H1 (cell line): ENCODE measurements around the gene SELENOI. TPM values are rescaled to one million over a fixed set of nuclear protein-coding genes. Genes with fewer than 3 reads are reported as not detected.

ENCODE experiments used
- CTCF ChIA-PET: fragments of 300-600 bp; sonication (Branson Sonifier 250); formaldehyde crosslinking; loops from one replicate; lab custom pipeline; 2021; ENCODE audit not compliant: partially characterized antibody; lab: Charles Lee
- POLR2A ChIA-PET: fragments of 300-600 bp; sonication (Branson Sonifier 250); formaldehyde crosslinking; loops from one replicate; lab custom pipeline; 2021; ENCODE audit warnings: inconsistent platforms; ENCODE audit not compliant: partially characterized antibody; lab: Charles Lee
- DNase-seq, 2 experiments: peaks; one replicate each; pipeline versions ENCODE4 v3.0.0 to v3.0.0-alpha.2; 2010 to 2022; ENCODE audit warnings: low spot score in 2 of 2, low read depth in 1 of 2, mixed read lengths in 1 of 2
- FAIRE-seq: peaks from 2 replicates; lab custom pipeline; 2011; peaks lifted over from hg19 to GRCh38; lab: Jason Lieb, UNC
- H2AFZ ChIP-seq: 2 replicates; pipeline ENCODE4 v1.8.1; 2012; ENCODE audit warnings: low read length, inconsistent platforms
- H2AK5ac ChIP-seq: 2 replicates; pipeline ENCODE4 v1.6.1; 2013; ENCODE audit warnings: low read depth, low read length
- H2BK120ac ChIP-seq: replicated peaks from 2 replicates; pipeline ENCODE3; 2013; ENCODE audit warnings: low read depth, low read length, inconsistent platforms
- H2BK12ac ChIP-seq: 2 replicates; pipeline ENCODE4 v1.6.1; 2013; ENCODE audit warnings: low read depth, low read length
- H2BK15ac ChIP-seq: 2 replicates; pipeline ENCODE4 v1.6.1; 2013; ENCODE audit warnings: low read length
- H2BK20ac ChIP-seq: 2 replicates; pipeline ENCODE4 v1.6.1; 2013; ENCODE audit warnings: low read length
- H2BK5ac ChIP-seq: 2 replicates; pipeline ENCODE4 v1.6.1; 2013; ENCODE audit warnings: low read depth, low read length
- H3K14ac ChIP-seq: 2 replicates; pipeline ENCODE4 v1.6.1; 2013; ENCODE audit warnings: inconsistent platforms; ENCODE audit not compliant: insufficient read length
- H3K18ac ChIP-seq: 2 replicates; pipeline ENCODE4 v1.6.1; 2013; ENCODE audit warnings: low read length; ENCODE audit errors: extremely low read depth
- H3K23ac ChIP-seq: 2 replicates; pipeline ENCODE4 v1.6.1; 2013; ENCODE audit warnings: inconsistent platforms; ENCODE audit not compliant: insufficient read length
- H3K23me2 ChIP-seq: 2 replicates; pipeline ENCODE4 v1.6.1; 2013; ENCODE audit warnings: low read depth, low read length
- H3K27ac ChIP-seq: 2 replicates; pipeline ENCODE4 v1.6.1; 2011; ENCODE audit warnings: low read depth, low read length, inconsistent platforms
- H3K27me3 ChIP-seq, 4 experiments: replicated peaks in 1 of 4; 1 replicate in 1 of 4; 2 replicates in 3 of 4; pipeline versions ENCODE4 v1.6.1 to v1.8.1; 2011 to 2013; ENCODE audit warnings: low read length in 3 of 4, mild to moderate bottlenecking in 3 of 4, inconsistent platforms in 2 of 4, mixed read lengths in 2 of 4, moderate library complexity in 1 of 4; ENCODE audit not compliant: control insufficient read depth in 3 of 4, insufficient read depth in 3 of 4; ENCODE audit errors: extremely low read depth in 1 of 4
- H3K36me3 ChIP-seq, 4 experiments: 2 replicates each; pipeline versions ENCODE4 v1.6.1 to v1.8.1; 2011 to 2013; ENCODE audit warnings: mild to moderate bottlenecking in 4 of 4, low read length in 3 of 4, moderate library complexity in 2 of 4, control low read depth in 1 of 4, inconsistent platforms in 1 of 4; ENCODE audit not compliant: insufficient read depth in 4 of 4, control insufficient read depth in 2 of 4
- H3K4ac ChIP-seq: replicated peaks from 2 replicates; pipeline ENCODE3; 2013; ENCODE audit warnings: low read length, low read depth, mixed read lengths, inconsistent platforms; ENCODE audit not compliant: insufficient read length
- H3K4me1 ChIP-seq, 4 experiments: replicated peaks in 1 of 4; 1 replicate in 1 of 4; 2 replicates in 3 of 4; pipeline versions ENCODE4 v1.6.1 to v1.8.1; 2011 to 2013; ENCODE audit warnings: low read length in 3 of 4, inconsistent platforms in 2 of 4, mixed read lengths in 1 of 4; ENCODE audit not compliant: insufficient read depth in 4 of 4, control insufficient read depth in 3 of 4
- H3K4me2 ChIP-seq, 2 experiments: 2 replicates each; pipeline versions ENCODE4 v1.6.1 to v1.8.1; 2011 to 2013; ENCODE audit warnings: low read depth in 2 of 2, low read length in 2 of 2, control low read depth in 1 of 2, inconsistent platforms in 1 of 2, mild to moderate bottlenecking in 1 of 2; ENCODE audit not compliant: insufficient read depth in 1 of 2
- H3K4me3 ChIP-seq, 4 experiments: fragments of 200-600, 300-600 bp in 1 of 4; sonication (generic), shearing (Covaris generic), sonication (Bioruptor Twin) in 1 of 4; 2 replicates each; pipeline versions ENCODE4 v1.5.1 to v1.8.1; 2011 to 2016; ENCODE audit warnings: low read length in 4 of 4, low read depth in 3 of 4, control low read depth in 2 of 4, inconsistent platforms in 2 of 4, mild to moderate bottlenecking in 2 of 4, mixed read lengths in 1 of 4, moderate library complexity in 1 of 4; ENCODE audit not compliant: insufficient read depth in 2 of 4; ENCODE audit errors: extremely low read depth in 1 of 4
- H3K56ac ChIP-seq: replicated peaks from 2 replicates; pipeline ENCODE3; 2013; ENCODE audit warnings: low read depth, mild to moderate bottlenecking, mixed read lengths, low read length, inconsistent platforms; ENCODE audit not compliant: insufficient read length
- H3K79me1 ChIP-seq: 2 replicates; pipeline ENCODE4 v1.6.1; 2013; ENCODE audit warnings: low read depth, low read length, control low read depth
- H3K79me2 ChIP-seq, 2 experiments: 2 replicates each; pipeline versions ENCODE4 v1.6.1 to v1.8.1; 2012 to 2013; ENCODE audit warnings: low read length in 2 of 2, mild to moderate bottlenecking in 2 of 2, inconsistent platforms in 1 of 2; ENCODE audit not compliant: insufficient read depth in 2 of 2, control insufficient read depth in 1 of 2
- H3K9ac ChIP-seq, 4 experiments: replicated peaks in 1 of 4; 1 replicate in 1 of 4; 2 replicates in 3 of 4; pipeline versions ENCODE4 v1.6.1 to v1.8.1; 2011 to 2013; ENCODE audit warnings: low read depth in 3 of 4, low read length in 3 of 4, control low read depth in 2 of 4, mild to moderate bottlenecking in 2 of 4, moderate library complexity in 2 of 4, inconsistent platforms in 1 of 4; ENCODE audit errors: extremely low read depth in 1 of 4
- H3K9me3 ChIP-seq, 2 experiments: 2 replicates each; pipeline versions ENCODE4 v1.6.1 to v1.8.1; 2012 to 2013; ENCODE audit warnings: mild to moderate bottlenecking in 2 of 2, moderate library complexity in 2 of 2, control low read depth in 1 of 2, inconsistent platforms in 1 of 2, low read depth in 1 of 2, low read length in 1 of 2, mixed read lengths in 1 of 2; ENCODE audit not compliant: insufficient read depth in 2 of 2
- H4K20me1 ChIP-seq, 2 experiments: replicated peaks in 1 of 2; 2 replicates each; pipeline versions ENCODE3 to v1.8.1; 2011 to 2013; ENCODE audit warnings: inconsistent platforms in 2 of 2, low read length in 2 of 2, mild to moderate bottlenecking in 1 of 2; ENCODE audit not compliant: insufficient read depth in 2 of 2, control insufficient read depth in 1 of 2
- H4K5ac ChIP-seq: 2 replicates; pipeline ENCODE4 v1.6.1; 2013; ENCODE audit warnings: low read length, low read depth, mixed read lengths, inconsistent platforms; ENCODE audit not compliant: insufficient read length
- H4K8ac ChIP-seq: 2 replicates; pipeline ENCODE4 v1.8.0; 2013; ENCODE audit warnings: mild to moderate bottlenecking, moderate library complexity, low read length, inconsistent platforms; ENCODE audit not compliant: insufficient read depth; ENCODE audit errors: extremely low read depth
- H4K91ac ChIP-seq: replicated peaks from 2 replicates; pipeline ENCODE3; 2013; ENCODE audit warnings: low read length, mixed read lengths, inconsistent platforms; ENCODE audit not compliant: insufficient read length
- CHD1 ChIP-seq: IDR thresholded peaks from 2 replicates; pipeline ENCODE4 v1.6.1; 2012; ENCODE audit warnings: low read depth, low read length, improper control_type of control experiment
- FOSL1 ChIP-seq: IDR thresholded peaks from 2 replicates; pipeline ENCODE4 v1.6.1; 2011; ENCODE audit warnings: mild to moderate bottlenecking, low read depth, low read length, moderate library complexity; ENCODE audit not compliant: insufficient read depth
- GTF2F1 ChIP-seq: IDR thresholded peaks from 2 replicates; pipeline ENCODE4 v1.6.1; 2012; ENCODE audit warnings: low read depth, low read length, improper control_type of control experiment, borderline replicate concordance
- JUN ChIP-seq: IDR thresholded peaks from 2 replicates; pipeline ENCODE4 v1.6.1; 2011; ENCODE audit warnings: low read depth, mild to moderate bottlenecking, improper control_type of control experiment, low read length
- JUND ChIP-seq: IDR thresholded peaks from 2 replicates; pipeline ENCODE4 v1.6.1; 2011; ENCODE audit warnings: mild to moderate bottlenecking, improper control_type of control experiment, low read length
- RFX5 ChIP-seq: IDR thresholded peaks from 2 replicates; pipeline ENCODE4 v1.6.1; 2011; ENCODE audit warnings: low read depth, low read length, improper control_type of control experiment, borderline replicate concordance
- SIN3A ChIP-seq, 2 experiments: IDR thresholded peaks in 1 of 2; conservative IDR thresholded peaks in 1 of 2; 2 replicates each; pipeline ENCODE4 v1.6.1; 2011 to 2012; ENCODE audit warnings: low read length in 2 of 2, improper control_type of control experiment in 1 of 2, low read depth in 1 of 2, mild to moderate bottlenecking in 1 of 2
- TBP ChIP-seq: IDR thresholded peaks from 2 replicates; pipeline ENCODE4 v1.6.1; 2011; ENCODE audit warnings: low read depth, low read length, improper control_type of control experiment
- TCF12 ChIP-seq: IDR thresholded peaks from 2 replicates; pipeline ENCODE4 v1.6.1; 2011; ENCODE audit warnings: low read depth, mild to moderate bottlenecking, low read length
- TEAD4 ChIP-seq: IDR thresholded peaks from 2 replicates; pipeline ENCODE4 v1.6.1; 2012; ENCODE audit warnings: low read depth, low read length, inconsistent platforms, mixed read lengths
- ZNF274 ChIP-seq: IDR thresholded peaks from 2 replicates; pipeline ENCODE4 v1.7.0; 2012; ENCODE audit warnings: low read length, borderline replicate concordance; ENCODE audit errors: extremely low read depth
- WGBS, 2 experiments: shearing (Covaris generic) in 1 of 2; methylation state at CpG; one replicate each; pipeline versions ENCODE4 v1.1.6 to v1.1.7; 2013 to 2015; ENCODE audit warnings: low lambda C conversion rate in 2 of 2, mixed read lengths in 2 of 2, inconsistent platforms in 1 of 2, low coverage in 1 of 2, missing lambda C conversion rate in 1 of 2; ENCODE audit not compliant: insufficient replicate concordance in 2 of 2, insufficient coverage in 1 of 2, insufficient read length in 1 of 2; ENCODE audit errors: extremely low coverage in 1 of 2, missing lambda C conversion rate in 1 of 2; 5-methylcytosine and 5-hydroxymethylcytosine counted together
- polyA plus RNA-seq, 7 experiments: library from polyadenylated mRNA; depleted of rRNA in 3 of 7; stranded (reverse) in 5 of 7; unstranded in 2 of 7; fragments of >200 nt in 5 of 7; fragments of 200-250 nt in 2 of 7; gene quantifications; 1 replicate in 5 of 7; 2 replicates in 1 of 7; 4 replicates in 1 of 7; pipeline versions ENCODE4 v1.2.1 to v1.2.3, GENCODE V29; 2011 to 2013; ENCODE audit warnings: missing spikeins in 2 of 7, mixed read lengths in 2 of 7
- total RNA-seq: library from RNA; stranded (reverse); fragmentation: NEBNext Ultra II Directional; extraction: Animal tissue kit (Norgen Biotek cat#: 25700); gene quantifications from 2 replicates; pipeline ENCODE4 v1.2.1, GENCODE V29; 2021
- TF ChIP-seq, protein P1 (sequence below): IDR thresholded peaks from 2 replicates; pipeline ENCODE4 v1.6.1; 2012; ENCODE audit warnings: inconsistent platforms

SELENOI gene
- total and polyA plus RNA-seq, 2 of the 8 experiments (the other 6 are each of a cell fraction or from before 2014, with no cell fraction given): 15.9 to 63.8 TPM

- no peak overlapping the region for H4K91ac ChIP-seq
- peaks cover 5% of the 10 kb centered on the region for H3K23me2 ChIP-seq
- no peak overlapping the region; the same call in 1 of the 2 replicates for H2BK12ac ChIP-seq
- no peaks in the 10 kb centered on the region; a peak in 3 of 7 replicates for H3K4me1 ChIP-seq
- peak overlapping the region in 3 of 4 experiments; percentile 87 to 95 (median 94); a peak in 6 of 7 replicates for H3K9ac ChIP-seq
- H3K14ac ChIP-seq: no peak overlapping the region
- H3K56ac ChIP-seq: no peak overlapping the region
- H3K27me3 ChIP-seq: no peaks in the 10 kb centered on the region; a peak in 1 of 7 replicates
- no peak for FAIRE-seq
- H3K18ac ChIP-seq: no peak overlapping the region
- no peak overlapping the region for H2BK20ac ChIP-seq
- peak overlapping the region; percentile 60 to 96 (median 92) for H3K4me3 ChIP-seq
- POLR2A ChIA-PET: interaction anchor here (1.0 to 2.6 kb wide), 10 partner anchors 9 to 310 kb away, joined by 3 to 17 read pairs (median 4); partner anchors contain the start of genes HADHA, HADHB and RAB10
- H3K9me3 ChIP-seq: no peaks in the 10 kb centered on the region
- H2AK5ac ChIP-seq: no peak overlapping the region
- peak overlapping the region; percentile 63 to 98 for H3K4me2 ChIP-seq
- no peak overlapping the region for H3K23ac ChIP-seq
- H3K27ac ChIP-seq: peak overlapping the region; percentile 77
- H2BK15ac ChIP-seq: no peak overlapping the region
- 50% methylated on average over 17 of the region's 17 CpGs; no CpG with 5 or more reads in 1 of the 2 experiments for WGBS, 2 experiments
- H2BK120ac ChIP-seq: no peak overlapping the region
- no peaks in the 10 kb centered on the region for H3K36me3 ChIP-seq
- H3K4ac ChIP-seq: no peak overlapping the region
- no peaks in the 10 kb centered on the region; the same call in 1 of the 2 replicates for H3K79me1 ChIP-seq
- peaks cover 7 to 43% of the 10 kb centered on the region in 2 experiments for H3K79me2 ChIP-seq
- CTCF ChIA-PET: interaction anchor here (0.6 to 1.3 kb wide), 6 partner anchors 12 to 160 kb away, joined by 3 to 4 read pairs (median 3); no protein-coding TSS in a partner anchor
- H4K8ac ChIP-seq: no peak overlapping the region
- no peak for DNase-seq
- H4K20me1 ChIP-seq: peaks cover 0 to 4% of the 10 kb centered on the region in 2 experiments
- H2AFZ ChIP-seq: no peak overlapping the region
- H4K5ac ChIP-seq: peak overlapping the region; percentile 66
- peak overlapping the region; percentile 99 for H2BK5ac ChIP-seq
- TF ChIP-seq JUND: peak; percentile 84
- TF ChIP-seq CHD1: no peak
- 0 out of 2 replicates have a peak, but pooled peaks have one; percentile 64 for TF ChIP-seq JUN
- no peak for TF ChIP-seq RFX5
- TF ChIP-seq ZNF274: no peak
- TF ChIP-seq SIN3A (conservative IDR thresholded peaks at IDR 0.05 in 1 of 2, IDR thresholded peaks at IDR 0.05 in 1 of 2; ENCODE audit: low read depth in 1 of 2, low read length in 2 of 2): no peak
- no peak for TF ChIP-seq TCF12
- no peak for TF ChIP-seq FOSL1
- TF ChIP-seq, protein P1, sequence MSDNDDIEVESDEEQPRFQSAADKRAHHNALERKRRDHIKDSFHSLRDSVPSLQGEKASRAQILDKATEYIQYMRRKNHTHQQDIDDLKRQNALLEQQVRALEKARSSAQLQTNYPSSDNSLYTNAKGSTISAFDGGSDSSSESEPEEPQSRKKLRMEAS: no peak
- TF ChIP-seq TEAD4: peak; percentile 94
- no peak for TF ChIP-seq TBP
- no peak for TF ChIP-seq GTF2F1
Measured at GRCh38 chr2:26344581-26345282, 1.2 kb upstream of the SELENOI start.
